HG03039 (cell line): ENCODE measurements around the gene PHLDB1.

ENCODE experiments used
- ATAC-seq: cut with Tn5 transposase; IDR thresholded peaks from one replicate; pipeline ENCODE4 v1.9.1; 2021; ENCODE audit warnings: mild to moderate bottlenecking, moderate library complexity; ENCODE audit not compliant: unreplicated experiment

The PHLDB1 gene

DNA sequence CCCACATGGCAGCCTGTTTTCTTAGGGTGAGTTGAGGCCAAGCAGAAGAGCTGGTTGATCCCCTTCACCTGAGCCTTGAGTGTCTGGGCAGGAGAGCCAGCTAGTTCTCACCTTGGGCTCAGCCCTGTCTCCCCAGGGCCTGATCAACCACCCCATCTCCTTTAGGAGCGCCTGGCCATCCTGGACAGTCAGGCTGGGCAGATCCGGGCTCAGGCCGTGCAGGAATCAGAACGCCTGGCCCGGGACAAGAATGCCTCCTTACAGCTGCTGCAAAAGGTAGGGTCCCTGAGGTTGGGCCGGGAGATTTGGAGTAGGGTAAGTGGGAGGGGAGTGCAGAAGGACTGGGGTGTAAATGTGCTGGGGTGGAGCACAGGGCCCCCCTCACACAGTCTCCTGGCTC is 31.3 kb downstream of the PHLDB1 start:
- no peak for ATAC-seq

DNA sequence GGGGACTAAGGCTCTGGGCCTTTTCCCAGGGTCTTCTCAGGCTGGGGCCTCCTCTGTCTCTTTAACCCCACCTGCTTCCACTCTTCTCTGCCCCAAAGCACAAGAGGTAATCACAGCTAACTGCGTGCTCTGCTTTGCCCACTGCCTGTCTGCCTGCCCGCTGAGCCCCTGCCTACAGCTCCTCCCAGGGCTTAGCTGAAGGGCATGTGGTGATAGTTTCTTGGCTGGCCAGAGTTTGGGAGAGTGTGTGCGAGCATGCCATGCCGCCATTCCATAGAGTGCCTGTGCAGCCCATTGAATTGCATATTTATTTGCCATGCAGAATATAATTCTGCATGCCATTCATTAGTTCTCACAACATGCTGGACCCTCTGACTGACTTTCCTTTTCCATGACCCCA is 32.5 kb downstream of the PHLDB1 start:
- no peak for ATAC-seq

DNA sequence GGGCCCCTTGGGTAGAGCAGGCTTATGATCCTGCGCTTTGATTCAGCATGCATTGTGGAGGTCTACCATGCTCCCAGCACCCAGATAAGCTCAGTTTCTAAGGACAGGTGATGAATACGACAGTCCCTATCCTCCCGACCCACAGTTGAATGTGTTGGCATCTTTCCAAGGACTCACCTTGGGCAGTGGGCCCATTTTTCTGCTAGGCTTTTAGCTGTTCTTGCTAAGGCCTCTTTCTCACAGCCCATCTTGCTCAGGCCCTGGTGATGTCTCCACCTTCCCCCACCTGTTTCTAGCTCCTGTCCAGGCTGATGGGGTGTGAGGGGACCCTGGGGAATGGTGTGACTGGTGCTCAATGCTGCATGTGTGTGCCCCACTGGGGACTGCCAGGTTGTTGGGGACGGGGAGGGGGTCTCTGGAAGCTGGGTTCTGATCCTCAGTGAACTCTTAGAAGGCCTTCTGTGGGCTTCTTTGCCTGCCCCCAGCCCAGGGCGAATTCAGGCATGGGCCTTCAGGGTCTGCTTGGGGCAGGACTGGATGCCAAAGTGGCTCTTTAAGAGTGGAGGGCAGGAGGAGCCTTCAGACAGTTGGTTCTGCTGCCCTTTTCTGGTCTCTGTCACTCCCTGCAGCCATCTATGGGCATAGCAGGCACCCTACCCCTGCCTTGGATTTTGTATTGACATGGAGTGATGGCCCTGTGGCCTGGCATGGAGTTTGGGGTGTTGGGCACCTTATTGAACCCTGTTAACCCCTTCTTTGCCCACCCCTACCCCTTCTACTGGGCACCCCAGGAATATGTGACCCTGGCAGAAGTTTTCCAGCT is 33.1 kb downstream of the PHLDB1 start:
- no peak for ATAC-seq

DNA sequence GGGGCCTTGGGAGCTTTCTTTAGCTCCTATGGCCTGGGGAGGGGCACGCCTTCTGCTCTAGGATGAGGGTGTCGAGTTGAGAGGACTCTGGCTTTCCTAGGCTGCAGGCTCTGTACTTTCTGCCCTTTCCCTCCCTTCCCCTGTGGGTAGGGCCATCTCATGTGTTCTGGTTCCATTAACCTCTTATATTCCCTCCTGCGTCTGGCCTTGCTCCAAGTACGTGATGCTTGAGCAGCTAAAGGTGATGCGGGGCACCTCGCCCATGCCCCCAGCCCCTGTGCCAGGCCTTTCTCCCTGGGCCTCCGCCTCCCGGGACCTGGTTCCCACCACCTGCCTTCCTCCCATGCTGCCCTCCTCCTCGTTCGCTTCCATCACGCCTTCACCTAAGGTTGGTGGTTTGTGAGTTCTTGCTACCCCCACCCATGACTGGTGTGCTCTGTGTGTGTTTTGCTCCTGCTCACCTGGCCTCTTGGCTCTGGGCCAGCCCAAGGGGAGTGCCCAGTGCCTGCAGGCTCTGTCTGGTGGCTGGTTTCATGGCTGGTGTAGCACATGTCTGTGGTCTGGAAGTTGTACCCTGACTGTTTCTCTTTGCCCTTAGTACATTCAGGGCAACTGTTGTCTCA is 34.1 kb downstream of the PHLDB1 start:
- ATAC-seq, result no peak

DNA sequence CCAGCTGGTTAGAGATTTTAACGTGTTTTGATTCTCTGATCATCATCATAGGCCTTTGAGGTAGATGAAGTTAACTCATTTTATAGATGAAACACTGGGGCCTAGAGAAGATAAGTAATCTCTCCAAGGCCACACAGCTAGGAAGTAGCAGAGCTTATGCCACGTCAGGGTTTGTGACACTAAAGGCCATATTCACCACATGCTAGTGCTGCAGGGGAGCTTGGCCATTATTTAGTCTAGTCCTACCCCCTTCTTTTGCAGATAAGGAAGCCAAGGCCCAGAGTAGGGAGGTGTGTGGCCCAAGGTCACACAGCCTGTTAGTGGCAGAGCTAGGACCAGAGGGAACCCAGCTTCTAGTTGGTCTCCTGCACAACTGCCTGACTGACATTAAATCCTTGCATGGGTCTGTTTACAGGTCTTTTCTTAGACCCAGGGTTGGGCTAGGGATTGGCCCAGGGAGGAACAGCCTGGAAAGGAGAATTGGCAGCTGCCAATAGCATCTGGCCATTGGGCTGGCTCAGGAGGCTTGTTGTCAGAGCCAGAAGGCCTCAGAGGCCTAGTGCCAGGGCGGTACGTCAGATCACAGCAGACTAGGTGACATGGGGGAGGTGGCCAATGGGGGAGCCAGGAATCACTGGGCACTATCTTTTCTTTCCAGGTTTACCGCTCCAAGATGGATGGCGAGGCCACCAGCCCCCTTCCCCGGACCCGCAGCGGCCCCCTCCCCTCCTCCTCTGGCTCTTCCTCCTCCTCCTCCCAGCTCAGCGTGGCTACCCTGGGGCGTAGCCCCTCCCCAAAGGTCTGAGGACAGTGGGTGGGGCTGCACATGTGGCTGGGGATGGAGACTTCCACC is 36.0 kb downstream of the PHLDB1 start:
- no peak for ATAC-seq

DNA sequence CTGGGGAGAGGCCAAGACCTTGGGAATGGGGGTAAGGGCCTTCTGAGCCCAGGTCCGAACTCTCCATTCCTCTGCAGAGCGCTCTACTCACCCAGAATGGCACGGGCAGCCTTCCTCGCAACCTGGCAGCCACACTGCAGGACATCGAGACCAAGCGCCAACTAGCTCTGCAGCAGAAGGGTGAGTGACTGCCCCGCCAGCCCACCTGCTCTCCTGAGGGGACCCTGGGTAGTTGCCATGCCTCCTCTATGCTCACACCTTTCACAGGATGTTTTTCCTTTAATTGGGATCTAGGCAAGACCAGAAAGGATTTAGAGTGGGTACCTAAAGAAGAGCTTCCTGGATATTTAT is 36.6 kb downstream of the PHLDB1 start:
- no peak for ATAC-seq

DNA sequence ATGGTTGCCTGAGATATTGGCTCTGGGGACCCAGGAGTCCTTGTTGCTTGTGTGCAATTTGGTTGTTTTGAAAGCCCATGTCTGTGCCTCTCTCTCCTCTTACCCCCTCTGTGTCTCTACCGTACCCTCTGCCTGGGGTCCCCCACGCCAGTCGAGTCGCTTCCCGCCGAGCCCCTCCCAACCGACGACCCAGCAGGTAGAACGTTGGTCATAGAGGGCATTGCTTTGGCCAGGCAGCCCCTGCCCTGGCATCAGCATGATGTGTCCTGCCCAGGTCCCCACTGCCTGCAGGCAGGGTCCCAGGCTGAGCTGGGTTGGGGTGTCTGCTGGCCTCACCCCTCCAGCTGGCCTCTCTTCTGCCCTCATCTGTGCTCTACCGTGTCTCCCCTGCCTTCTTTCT is 37.1 kb downstream of the PHLDB1 start:
- ATAC-seq, result no peak

DNA sequence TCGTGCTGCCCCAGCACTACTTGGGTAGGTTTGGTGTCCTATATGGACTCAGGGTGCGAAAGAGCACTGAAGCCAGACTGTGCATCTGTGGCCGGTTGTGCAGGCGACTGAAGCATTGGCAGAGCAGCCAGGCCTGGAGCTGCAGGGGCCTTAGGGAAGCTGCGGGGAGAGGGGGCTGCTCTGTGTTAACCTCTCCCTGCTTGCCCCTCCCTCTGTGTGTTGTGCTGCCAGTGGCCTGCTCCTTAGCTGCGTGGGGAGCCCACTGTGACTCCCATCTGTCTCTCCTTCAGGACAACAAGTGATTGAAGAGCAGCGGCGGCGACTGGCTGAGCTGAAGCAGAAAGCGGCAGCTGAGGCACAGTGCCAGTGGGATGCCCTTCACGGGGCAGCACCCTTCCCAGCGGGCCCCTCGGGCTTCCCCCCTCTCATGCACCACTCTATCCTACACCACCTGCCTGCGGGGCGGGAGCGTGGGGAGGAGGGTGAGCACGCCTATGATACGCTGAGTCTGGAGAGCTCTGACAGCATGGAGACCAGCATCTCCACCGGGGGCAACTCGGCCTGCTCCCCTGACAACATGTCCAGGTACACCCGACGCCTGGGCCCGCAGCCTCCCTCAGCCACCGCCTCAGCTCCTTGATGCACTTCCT is 37.8 kb downstream of the PHLDB1 start:
- no peak for ATAC-seq

DNA sequence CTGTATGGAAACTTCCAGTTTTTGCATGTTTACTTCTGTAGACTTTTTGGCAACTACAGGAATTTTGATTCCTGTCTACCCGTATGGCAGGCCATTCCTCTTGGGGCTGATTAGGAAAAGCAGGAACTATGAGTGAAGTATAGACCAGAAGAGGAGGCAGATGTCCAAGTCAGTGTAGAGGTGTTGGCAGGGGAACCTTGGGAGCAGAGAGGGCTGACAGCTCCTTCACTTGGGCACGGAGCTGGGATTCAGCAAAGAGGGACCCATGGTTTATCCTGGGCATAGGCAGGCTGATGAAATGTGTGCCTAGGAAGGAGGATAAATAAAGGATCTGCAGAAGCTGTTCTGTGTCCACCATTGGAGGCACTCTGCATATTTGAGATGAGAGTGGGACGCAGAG is 39.0 kb downstream of the PHLDB1 start:
- ATAC-seq, result no peak

DNA sequence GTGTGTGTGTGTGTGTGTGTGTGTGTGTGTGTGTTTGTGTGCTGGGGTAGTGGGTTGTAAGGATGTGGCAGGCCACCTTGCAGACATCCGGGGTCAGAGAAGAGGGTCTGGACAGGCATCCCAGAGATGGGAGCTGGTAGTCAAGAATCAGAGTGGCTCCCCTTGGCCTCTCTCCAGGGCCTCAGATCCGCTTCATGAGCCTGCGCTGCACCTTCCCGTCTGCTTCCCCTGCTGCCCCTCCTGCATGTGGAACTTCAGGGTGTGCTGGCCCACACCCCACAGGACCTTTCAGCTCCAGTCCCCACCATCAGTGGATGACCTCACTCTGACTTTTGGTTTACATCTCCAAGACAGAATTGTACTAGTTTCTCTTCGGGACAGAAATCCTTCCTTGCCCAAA is 40.9 kb downstream of the PHLDB1 start:
- ATAC-seq, result no peak

DNA sequence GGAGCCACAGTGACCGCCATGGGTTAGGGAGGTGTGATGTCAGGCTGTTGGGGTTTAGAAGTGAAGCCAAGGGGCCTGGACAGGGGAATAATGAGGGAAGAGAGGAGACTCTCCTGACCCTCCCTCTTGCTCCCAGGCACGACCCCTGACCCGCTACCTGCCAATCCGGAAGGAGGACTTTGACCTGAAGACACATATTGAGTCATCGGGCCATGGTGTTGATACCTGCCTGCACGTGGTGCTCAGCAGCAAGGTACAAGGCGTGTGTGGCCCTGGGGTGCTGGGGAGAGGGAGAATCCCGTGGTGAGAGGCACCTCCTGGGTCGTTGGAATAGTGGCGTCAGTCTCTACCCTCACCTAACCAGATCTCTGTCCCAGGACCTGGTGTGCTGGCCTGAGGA is 42.5 kb downstream of the PHLDB1 start:
- ATAC-seq, result no peak

DNA sequence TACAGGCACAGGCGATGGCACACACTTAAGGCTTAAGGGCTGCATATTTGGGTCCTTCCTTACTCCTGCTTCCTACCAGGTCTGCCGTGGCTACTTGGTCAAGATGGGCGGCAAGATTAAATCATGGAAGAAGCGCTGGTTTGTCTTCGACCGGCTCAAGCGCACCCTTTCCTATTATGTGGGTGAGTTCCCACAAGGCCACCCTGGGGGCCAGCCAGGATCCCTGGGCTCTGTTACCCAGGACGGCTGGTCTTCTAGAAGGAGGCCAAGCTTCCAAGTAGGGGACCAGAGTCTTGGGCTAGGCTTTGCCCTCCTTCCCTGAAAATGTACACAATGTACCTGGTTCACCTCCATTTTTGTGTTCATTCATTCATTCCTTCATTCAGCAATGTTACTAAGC is 43.0 kb downstream of the PHLDB1 start:
- no peak for ATAC-seq

DNA sequence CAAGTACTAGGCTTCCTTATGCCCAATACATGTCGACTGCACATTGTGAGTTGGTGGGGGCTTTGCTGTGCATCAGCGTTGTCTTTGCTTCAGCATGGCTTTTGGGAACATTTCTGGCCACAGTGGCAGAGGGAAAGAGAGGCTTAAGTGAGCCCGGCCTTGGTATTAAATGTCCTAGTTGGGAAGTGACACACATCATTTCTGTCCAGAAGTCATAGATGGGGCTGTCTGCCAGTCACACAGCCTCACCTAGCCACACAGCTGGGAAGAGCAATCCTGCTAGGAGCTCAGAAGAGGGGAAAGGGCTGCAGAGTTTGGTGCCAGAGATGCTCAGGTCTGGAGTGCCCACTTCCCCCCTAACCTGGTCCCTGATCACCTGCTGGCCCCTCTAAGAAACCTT is 44.4 kb downstream of the PHLDB1 start:
- ATAC-seq, result no peak

DNA sequence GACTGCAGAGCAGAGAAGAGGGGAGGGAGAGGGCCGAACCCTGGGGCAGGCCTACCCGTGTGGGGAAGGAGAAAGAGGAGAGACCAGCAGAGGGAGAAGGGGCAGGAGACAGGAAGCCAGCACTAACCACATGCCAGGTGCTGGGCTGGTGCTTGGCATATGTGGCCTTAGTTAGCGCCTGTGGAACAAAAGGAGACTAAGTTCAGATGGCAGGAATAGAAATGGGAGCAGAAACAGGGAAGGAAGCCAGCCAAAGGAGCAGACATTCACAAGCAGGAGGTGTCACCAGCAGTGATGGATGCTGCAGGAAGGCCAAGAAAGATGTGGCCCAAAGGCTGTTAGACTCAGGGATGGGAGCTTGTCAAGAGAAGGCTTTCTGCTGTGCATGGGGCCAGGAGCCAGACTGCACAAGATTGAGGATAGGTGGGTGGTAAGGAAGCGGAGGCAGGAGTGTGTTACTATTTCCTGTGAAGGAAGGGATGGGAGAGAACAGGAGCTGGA is 45.3 kb downstream of the PHLDB1 start:
- no peak for ATAC-seq

DNA sequence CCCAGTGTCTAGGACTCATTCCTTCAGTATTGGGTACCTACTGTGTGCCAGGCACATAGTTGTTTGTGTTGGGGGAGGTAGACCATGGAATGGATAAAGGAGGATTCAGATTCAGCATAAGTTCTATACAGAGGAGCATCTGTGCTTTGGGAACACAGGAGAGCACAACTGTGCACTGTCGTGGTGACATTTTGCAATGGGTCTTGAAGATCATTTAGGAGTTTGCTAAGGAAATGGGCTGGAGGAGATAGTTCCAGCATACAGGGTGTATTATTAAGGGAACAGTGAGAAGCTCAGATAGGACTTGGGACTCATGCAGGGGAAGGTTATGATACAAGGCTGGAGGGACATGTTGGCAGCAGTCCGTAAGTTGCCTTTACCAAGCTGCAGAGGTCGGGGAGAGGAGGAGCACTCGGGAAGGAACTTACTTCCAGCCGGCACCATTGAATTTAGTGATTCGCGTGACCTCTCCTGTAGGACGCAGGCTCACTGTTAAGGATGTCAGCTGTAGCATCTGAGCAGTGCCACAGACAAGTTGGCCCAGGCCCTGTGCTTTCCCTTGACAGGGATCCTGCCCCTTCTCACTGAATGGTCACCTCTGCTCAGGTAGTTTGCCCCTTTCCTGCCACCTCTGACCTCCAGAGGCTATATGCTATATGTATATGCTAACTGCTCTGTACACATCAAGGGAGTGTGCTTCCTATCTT is 46.4 kb downstream of the PHLDB1 start:
- ATAC-seq, result no peak

DNA sequence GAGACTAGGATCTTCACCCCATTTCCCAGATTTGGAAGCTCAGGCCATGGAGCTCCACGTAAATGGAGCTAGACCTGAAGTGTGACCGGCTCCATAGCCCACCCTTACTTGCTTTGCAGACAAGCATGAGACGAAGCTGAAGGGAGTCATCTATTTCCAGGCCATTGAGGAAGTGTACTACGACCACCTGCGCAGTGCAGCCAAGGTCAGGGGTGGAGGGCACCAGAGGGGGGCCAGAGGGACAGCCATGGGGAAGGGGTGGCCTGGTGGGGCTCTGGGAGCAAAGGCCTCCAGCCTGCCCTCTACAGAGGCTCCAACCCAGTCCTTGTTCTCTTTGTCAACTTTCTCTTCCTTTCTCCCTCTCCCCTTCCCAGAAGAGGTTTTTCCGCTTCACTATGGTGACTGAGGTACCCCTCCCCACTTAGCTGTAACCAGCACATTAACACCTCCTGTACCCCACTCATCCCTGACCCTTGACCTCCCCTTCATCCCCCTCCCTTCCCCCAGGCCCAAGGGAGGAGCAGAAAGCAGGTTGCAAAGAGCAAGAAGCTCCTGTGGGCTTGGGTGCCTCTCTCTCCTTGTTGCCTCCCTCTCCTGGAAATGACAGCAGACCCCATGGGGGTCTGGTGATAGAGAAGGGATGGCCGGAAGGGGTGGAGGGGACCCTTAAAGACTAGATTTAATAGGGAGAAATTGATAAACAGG is 48.2 kb downstream of the PHLDB1 start:
- ATAC-seq, result no peak

DNA sequence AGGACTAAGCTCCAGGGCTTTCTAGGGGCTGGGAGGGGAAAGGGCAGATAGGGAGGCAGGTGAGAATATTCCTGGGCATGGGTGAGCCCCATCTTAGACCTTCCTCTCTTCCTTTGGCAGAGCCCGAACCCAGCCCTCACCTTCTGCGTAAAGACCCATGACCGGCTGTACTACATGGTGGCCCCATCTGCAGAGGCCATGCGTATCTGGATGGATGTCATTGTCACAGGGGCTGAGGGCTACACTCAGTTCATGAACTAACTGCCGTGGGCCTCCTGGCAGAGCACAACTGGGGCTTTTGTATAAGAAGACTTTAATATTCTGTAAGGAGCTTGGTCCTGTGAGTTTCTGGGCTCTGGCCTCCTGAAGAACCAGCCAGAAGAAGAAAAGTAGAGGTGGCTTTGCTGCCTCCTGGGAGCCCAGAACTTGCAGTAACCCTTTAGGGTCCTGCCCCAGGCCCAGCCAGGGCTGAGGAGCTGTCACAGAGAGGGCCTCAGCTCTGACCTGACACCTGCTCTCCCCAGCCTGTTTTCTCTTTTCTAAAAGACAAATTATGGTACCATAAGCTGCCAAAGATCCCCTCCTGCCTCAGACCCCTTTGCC is 49.2 kb downstream of the PHLDB1 start:
- ATAC-seq, result no peak

DNA sequence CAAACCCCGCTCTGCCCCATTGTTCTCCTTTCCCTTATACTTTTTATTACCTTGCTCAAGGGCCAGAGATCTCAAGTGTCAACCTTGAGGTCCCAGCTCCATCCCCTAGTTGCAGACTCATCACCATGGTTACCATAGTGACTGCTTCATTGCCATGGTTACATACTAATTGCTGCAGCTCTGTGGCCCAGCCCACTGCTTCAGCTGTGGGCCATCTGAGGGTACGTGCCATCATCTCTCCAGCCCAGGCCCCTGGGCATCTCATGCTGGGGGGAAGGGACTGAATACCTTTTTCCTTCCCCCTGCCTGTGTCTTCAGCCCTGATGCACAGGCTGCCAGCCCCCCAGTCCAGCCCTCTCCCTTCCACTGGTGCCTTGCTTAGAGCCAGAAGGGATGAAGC is 49.8 kb downstream of the PHLDB1 start:
- no peak for ATAC-seq

DNA sequence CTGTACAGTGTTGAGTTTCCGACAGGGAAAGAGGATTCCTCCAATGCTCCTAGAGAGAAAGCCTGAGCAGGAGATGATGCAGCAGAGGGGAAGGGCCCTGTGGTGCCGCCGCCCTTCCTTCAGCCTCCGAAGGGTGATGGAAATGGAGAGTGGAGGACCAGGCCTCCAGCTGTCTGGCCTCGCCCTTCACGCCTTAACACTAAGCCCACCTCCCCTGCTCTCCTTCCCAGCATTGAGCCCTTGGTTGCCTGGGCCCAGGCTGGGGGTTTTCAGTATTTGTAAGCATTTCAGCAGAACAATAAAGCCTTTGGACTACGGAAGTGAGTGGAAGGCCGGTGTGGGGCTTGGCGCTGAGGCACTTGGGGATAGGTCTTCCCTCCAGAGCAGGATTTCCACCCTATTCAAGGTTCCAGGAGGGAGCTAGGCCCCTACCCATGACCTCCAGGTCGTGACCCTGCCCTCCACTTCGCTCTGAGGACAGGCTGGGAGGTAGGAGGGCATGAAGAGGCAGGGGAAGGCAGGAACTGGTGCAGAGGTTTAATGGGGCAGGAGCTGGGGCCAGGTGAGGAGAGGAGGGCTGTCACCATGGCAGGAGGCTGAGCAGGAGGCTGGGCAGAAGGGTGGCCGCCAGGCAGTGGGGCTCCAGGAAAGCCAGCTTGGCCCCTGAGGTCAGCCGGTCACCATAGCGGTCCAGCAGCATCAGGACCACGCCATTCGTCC is 50.5 kb downstream of the PHLDB1 start:
- ATAC-seq, result no peak
